Prostate gland (tissue), 2 donors: ENCODE data around the gene NR1I2. TPM values are rescaled to one million over a fixed set of nuclear protein-coding genes. Genes with fewer than 3 reads are reported as not detected.

Experiments
- DNase-seq: peaks from one replicate; pipeline ENCODE4 v3.0.0-alpha.2; 2019; ENCODE audit warnings: low spot score
- H3K27ac ChIP-seq, 2 donors: fragments of 200-600 bp; sonication (generic); 2 replicates each; pipeline ENCODE4 v1.5.1; 2017 to 2019
- H3K27me3 ChIP-seq: fragments of 200-600 bp; sonication (generic); replicated peaks from 2 replicates; pipeline ENCODE4 v1.5.1; 2019; ENCODE audit not compliant: insufficient read depth
- H3K36me3 ChIP-seq, 2 donors: fragments of 200-600 bp; sonication (generic); 1 replicate in 1 of 2; 2 replicates in 1 of 2; pipeline versions ENCODE4 v1.5.1 to v1.8.1; 2017 to 2019
- H3K4me1 ChIP-seq: fragments of 200-600 bp; sonication (generic); replicated peaks from 2 replicates; pipeline ENCODE4 v1.5.1; 2019
- H3K4me3 ChIP-seq, 2 donors: fragments of 200-600 bp; sonication (generic); 2 replicates each; pipeline ENCODE4 v1.5.1; 2017 to 2019
- H3K9me3 ChIP-seq: fragments of 200-600 bp; sonication (generic); 2 replicates; pipeline ENCODE4 v1.5.1; 2017
- POLR2A ChIP-seq: fragments of 450-650 bp; IDR thresholded peaks from one replicate; pipeline ENCODE4 v1.6.1; 2016; ENCODE audit warnings: antibody characterized with exemption, mild to moderate bottlenecking
- POLR2AphosphoS5 ChIP-seq: sonication (generic); formaldehyde crosslinking; IDR thresholded peaks from one replicate; pipeline ENCODE4 v1.6.1; 2017; ENCODE audit warnings: antibody characterized with exemption
- WGBS: methylation state at CpG from one replicate; pipeline ENCODE4 v1.1.5; 2018; 5-methylcytosine and 5-hydroxymethylcytosine counted together
- intact Hi-C: fragments of 100-400 bp; cut with DNase I; formaldehyde crosslinking; loops from one replicate; pipeline ENCODE4 v1.14.2; 2022
- total RNA-seq, 2 donors: library from RNA; depleted of rRNA; stranded (reverse); fragments of >200 nt; gene quantifications; one replicate each; pipeline ENCODE4 v1.1.0, GENCODE V29; 2016
- TF ChIP-seq, protein P1 (sequence below), 4 experiments: fragments of 200-600 bp in 2 of 4; fragments of 450-650 bp in 2 of 4; sonication (generic) in 2 of 4; IDR thresholded peaks; 1 replicate in 3 of 4; 2 replicates in 1 of 4; pipeline ENCODE4 v1.5.1; 2016 to 2019; ENCODE audit warnings: antibody characterized with exemption in 4 of 4, mild to moderate bottlenecking in 2 of 4, moderate library complexity in 2 of 4

The NR1I2 gene
- total RNA-seq, 2 donors from 2014 or later, result 0.85 TPM; not detected in 1

DNA sequence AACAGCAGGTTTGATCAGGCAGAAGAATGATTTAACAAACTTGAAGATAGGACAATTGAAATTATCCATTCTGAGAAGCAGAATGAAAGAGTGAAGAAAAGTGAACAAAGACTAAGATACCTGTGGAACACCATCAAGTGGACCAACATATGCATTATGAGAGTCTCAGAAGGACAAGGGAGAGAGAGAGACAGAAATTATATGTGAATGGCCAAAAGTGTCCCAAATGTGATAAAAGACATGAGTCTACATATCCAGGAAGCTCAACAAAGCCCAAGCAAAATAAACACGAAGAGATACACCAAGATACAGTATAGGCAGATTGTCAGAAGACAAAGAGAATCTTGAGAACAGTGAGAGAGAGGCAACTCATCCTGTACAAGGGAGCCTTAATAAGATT, 5.6 kb upstream of the NR1I2 start:
- H3K4me1 ChIP-seq, result no peaks in the 10 kb centered on the region
- TF ChIP-seq POLR2AphosphoS5, result no peak
- TF ChIP-seq, protein P1, sequence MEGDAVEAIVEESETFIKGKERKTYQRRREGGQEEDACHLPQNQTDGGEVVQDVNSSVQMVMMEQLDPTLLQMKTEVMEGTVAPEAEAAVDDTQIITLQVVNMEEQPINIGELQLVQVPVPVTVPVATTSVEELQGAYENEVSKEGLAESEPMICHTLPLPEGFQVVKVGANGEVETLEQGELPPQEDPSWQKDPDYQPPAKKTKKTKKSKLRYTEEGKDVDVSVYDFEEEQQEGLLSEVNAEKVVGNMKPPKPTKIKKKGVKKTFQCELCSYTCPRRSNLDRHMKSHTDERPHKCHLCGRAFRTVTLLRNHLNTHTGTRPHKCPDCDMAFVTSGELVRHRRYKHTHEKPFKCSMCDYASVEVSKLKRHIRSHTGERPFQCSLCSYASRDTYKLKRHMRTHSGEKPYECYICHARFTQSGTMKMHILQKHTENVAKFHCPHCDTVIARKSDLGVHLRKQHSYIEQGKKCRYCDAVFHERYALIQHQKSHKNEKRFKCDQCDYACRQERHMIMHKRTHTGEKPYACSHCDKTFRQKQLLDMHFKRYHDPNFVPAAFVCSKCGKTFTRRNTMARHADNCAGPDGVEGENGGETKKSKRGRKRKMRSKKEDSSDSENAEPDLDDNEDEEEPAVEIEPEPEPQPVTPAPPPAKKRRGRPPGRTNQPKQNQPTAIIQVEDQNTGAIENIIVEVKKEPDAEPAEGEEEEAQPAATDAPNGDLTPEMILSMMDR (IDR thresholded peaks at IDR 0.05), result no peak
- DNase-seq, result no peak
- intact Hi-C loops, result no loop called here
- H3K27ac ChIP-seq, result no peak overlapping the region
- H3K27me3 ChIP-seq, result no peaks in the 10 kb centered on the region
- H3K36me3 ChIP-seq, result no peaks in the 10 kb centered on the region
- 34% methylated on average over 1 of the region's 1 CpG for WGBS
- H3K9me3 ChIP-seq, result no peaks in the 10 kb centered on the region
- no peak overlapping the region for H3K4me3 ChIP-seq

- intact Hi-C loops, result no loop called here
- 98% methylated on average over 1 of the region's 1 CpG for WGBS
- Histone ChIP-seq H3K4me1 (no peaks in the 10 kb centered on the region), H3K36me3 (no peaks in the 10 kb centered on the region), H3K27ac (no peak overlapping the region), H3K4me3 (no peak overlapping the region), H3K27me3 (no peaks in the 10 kb centered on the region), H3K9me3 (no peaks in the 10 kb centered on the region)
- DNase-seq, result no peak
- TF ChIP-seq POLR2A, result no peak
- TF ChIP-seq, protein P1 (IDR thresholded peaks at IDR 0.05), result no peak
- TF ChIP-seq POLR2AphosphoS5, result no peak
Observed at GRCh38 chr3:119778176-119778575, 3.7 kb upstream of the NR1I2 start.

GRCh38 chr3:119778811-119779210, 3.1 kb upstream of the NR1I2 start:
- H3K9me3 ChIP-seq, result no peaks in the 10 kb centered on the region
- intact Hi-C loops, result no loop called here
- H3K36me3 ChIP-seq, result no peaks in the 10 kb centered on the region
- H3K27ac ChIP-seq, result no peak overlapping the region
- H3K4me3 ChIP-seq, result no peak overlapping the region
- no peak for DNase-seq
- H3K27me3 ChIP-seq, result no peaks in the 10 kb centered on the region
- 79% methylated on average over 2 of the region's 2 CpGs for WGBS
- TF ChIP-seq POLR2A, result no peak
- TF ChIP-seq, protein P1 (IDR thresholded peaks at IDR 0.05), result no peak
- no peak for TF ChIP-seq POLR2AphosphoS5
- H3K4me1 ChIP-seq, result no peaks in the 10 kb centered on the region

GRCh38 chr3:119779731-119780383, 2.0 kb upstream of the NR1I2 start:
- no peaks in the 10 kb centered on the region for H3K27me3 ChIP-seq
- H3K9me3 ChIP-seq, result no peaks in the 10 kb centered on the region
- no peak overlapping the region for H3K27ac ChIP-seq
- H3K4me3 ChIP-seq, result no peak overlapping the region
- WGBS, result 82% methylated on average over 2 of the region's 2 CpGs
- H3K36me3 ChIP-seq, result no peaks in the 10 kb centered on the region
- DNase-seq, result no peak
- intact Hi-C loops, result no loop called here
- TF ChIP-seq, protein P1 (IDR thresholded peaks at IDR 0.05), result no peak
- TF ChIP-seq POLR2AphosphoS5 (no peak), POLR2A (no peak)
- H3K4me1 ChIP-seq, result no peaks in the 10 kb centered on the region

GRCh38 chr3:119782460-119782859, 559 bp downstream of the NR1I2 start:
- Histone ChIP-seq H3K9me3 (no peaks in the 10 kb centered on the region), H3K4me3 (no peak overlapping the region), H3K27me3 (no peaks in the 10 kb centered on the region), H3K27ac (no peak overlapping the region), H3K4me1 (no peaks in the 10 kb centered on the region), H3K36me3 (no peaks in the 10 kb centered on the region)
- DNase-seq, result no peak
- 85% methylated on average over 1 of the region's 1 CpG for WGBS
- no peak for TF ChIP-seq POLR2A
- TF ChIP-seq POLR2AphosphoS5, result no peak
- TF ChIP-seq, protein P1 (IDR thresholded peaks at IDR 0.05), result no peak
- intact Hi-C loops, result no loop called here
